GM12878 (cell line): ENCODE data around the gene SPINT2.

ENCODE experiments used
- BRCA1 ChIP-seq: IDR thresholded peaks from 2 replicates; pipeline ENCODE4 v1.6.1; 2011; ENCODE audit warnings: low read depth, low read length, improper control_type of control experiment
- CTCF ChIP-seq, 3 experiments: IDR thresholded peaks in 2 of 3; conservative IDR thresholded peaks in 1 of 3; 2 replicates each; pipeline ENCODE4 v1.5.1; 2011; ENCODE audit warnings: low read depth in 3 of 3, low read length in 3 of 3, mild to moderate bottlenecking in 3 of 3, control low read depth in 2 of 3, moderate library complexity in 2 of 3, inconsistent platforms in 1 of 3, mixed read lengths in 1 of 3; ENCODE audit not compliant: control insufficient read depth in 2 of 3, insufficient read depth in 1 of 3; ENCODE audit errors: extremely low read depth in 1 of 3
- EZH2 ChIP-seq: IDR thresholded peaks from 2 replicates; pipeline ENCODE4 v1.6.1; 2012; ENCODE audit warnings: low read depth, mild to moderate bottlenecking, control low read depth, inconsistent platforms, low read length, borderline replicate concordance; ENCODE audit not compliant: control insufficient read depth
- GATAD2B ChIP-seq: fragments of 450-650 bp; conservative IDR thresholded peaks from 2 replicates; pipeline ENCODE4 v1.6.1; 2017; ENCODE audit warnings: low read depth, mild to moderate bottlenecking, moderate library complexity
- HDAC2 ChIP-seq: fragments of 200-600 bp; sonication (generic); IDR thresholded peaks from 2 replicates; pipeline ENCODE4 v1.6.1; 2017
- NFYB ChIP-seq: IDR thresholded peaks from 2 replicates; pipeline ENCODE4 v1.6.1; 2011; ENCODE audit warnings: low read depth, mild to moderate bottlenecking, low read length, improper control_type of control experiment, moderate library complexity; ENCODE audit not compliant: insufficient read depth
- POLR2A ChIP-seq: IDR thresholded peaks from 2 replicates; pipeline ENCODE4 v1.6.1; 2011; ENCODE audit warnings: low read depth, mild to moderate bottlenecking, low read length
- POLR2AphosphoS5 ChIP-seq: IDR thresholded peaks from 2 replicates; pipeline ENCODE4 v1.6.1; 2011; ENCODE audit warnings: mild to moderate bottlenecking, low read length, inconsistent platforms
- RCOR1 ChIP-seq: conservative IDR thresholded peaks from 2 replicates; pipeline ENCODE4 v1.6.1; 2012; ENCODE audit warnings: low read depth, low read length, improper control_type of control experiment
- SIX5 ChIP-seq: IDR thresholded peaks from 2 replicates; pipeline ENCODE4 v1.6.1; 2011; ENCODE audit warnings: mild to moderate bottlenecking, low read depth, low read length, moderate library complexity; ENCODE audit not compliant: severe bottlenecking
- TAF1 ChIP-seq: IDR thresholded peaks from 2 replicates; pipeline ENCODE4 v1.6.1; 2011; ENCODE audit warnings: mild to moderate bottlenecking, low read depth, low read length, borderline replicate concordance
- TCF12 ChIP-seq: IDR thresholded peaks from 2 replicates; pipeline ENCODE4 v1.6.1; 2011; ENCODE audit warnings: low read depth, mild to moderate bottlenecking, low read length
- YBX1 ChIP-seq: fragments of 450-650 bp; IDR thresholded peaks from 2 replicates; pipeline ENCODE4 v1.6.1; 2016; ENCODE audit warnings: antibody characterized with exemption
- TF ChIP-seq, protein P1 (sequence below): IDR thresholded peaks from 2 replicates; pipeline ENCODE4 v1.6.1; 2012; ENCODE audit warnings: mild to moderate bottlenecking, low read depth, low read length

GRCh38 chr19:38284422-38284821 lies 20.0 kb downstream of the SPINT2 start:
- TF ChIP-seq CTCF (IDR thresholded peaks at IDR 0.05 in 2 of 3, conservative IDR thresholded peaks at IDR 0.05 in 1 of 3; ENCODE audit: control insufficient read depth in 2 of 3, extremely low read depth in 1 of 3, insufficient read depth in 1 of 3, low read depth in 3 of 3, low read length in 3 of 3) (no peak), NFYB (no peak), TCF12 (no peak), BRCA1 (no peak), POLR2A (no peak), RCOR1 (no peak), SIX5 (no peak), EZH2 (no peak), YBX1 (no peak), GATAD2B (no peak), HDAC2 (no peak), TAF1 (no peak), POLR2AphosphoS5 (no peak)
- TF ChIP-seq, protein P1, sequence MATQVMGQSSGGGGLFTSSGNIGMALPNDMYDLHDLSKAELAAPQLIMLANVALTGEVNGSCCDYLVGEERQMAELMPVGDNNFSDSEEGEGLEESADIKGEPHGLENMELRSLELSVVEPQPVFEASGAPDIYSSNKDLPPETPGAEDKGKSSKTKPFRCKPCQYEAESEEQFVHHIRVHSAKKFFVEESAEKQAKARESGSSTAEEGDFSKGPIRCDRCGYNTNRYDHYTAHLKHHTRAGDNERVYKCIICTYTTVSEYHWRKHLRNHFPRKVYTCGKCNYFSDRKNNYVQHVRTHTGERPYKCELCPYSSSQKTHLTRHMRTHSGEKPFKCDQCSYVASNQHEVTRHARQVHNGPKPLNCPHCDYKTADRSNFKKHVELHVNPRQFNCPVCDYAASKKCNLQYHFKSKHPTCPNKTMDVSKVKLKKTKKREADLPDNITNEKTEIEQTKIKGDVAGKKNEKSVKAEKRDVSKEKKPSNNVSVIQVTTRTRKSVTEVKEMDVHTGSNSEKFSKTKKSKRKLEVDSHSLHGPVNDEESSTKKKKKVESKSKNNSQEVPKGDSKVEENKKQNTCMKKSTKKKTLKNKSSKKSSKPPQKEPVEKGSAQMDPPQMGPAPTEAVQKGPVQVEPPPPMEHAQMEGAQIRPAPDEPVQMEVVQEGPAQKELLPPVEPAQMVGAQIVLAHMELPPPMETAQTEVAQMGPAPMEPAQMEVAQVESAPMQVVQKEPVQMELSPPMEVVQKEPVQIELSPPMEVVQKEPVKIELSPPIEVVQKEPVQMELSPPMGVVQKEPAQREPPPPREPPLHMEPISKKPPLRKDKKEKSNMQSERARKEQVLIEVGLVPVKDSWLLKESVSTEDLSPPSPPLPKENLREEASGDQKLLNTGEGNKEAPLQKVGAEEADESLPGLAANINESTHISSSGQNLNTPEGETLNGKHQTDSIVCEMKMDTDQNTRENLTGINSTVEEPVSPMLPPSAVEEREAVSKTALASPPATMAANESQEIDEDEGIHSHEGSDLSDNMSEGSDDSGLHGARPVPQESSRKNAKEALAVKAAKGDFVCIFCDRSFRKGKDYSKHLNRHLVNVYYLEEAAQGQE: no peak
